Iris pigment epithelial cell (primary cell): ENCODE data around the gene CMTM8.
A peak's percentile ranks its signal among the peaks of the same experiment; 100 is the strongest.

Experiments used
- DNase-seq: peaks from one replicate; pipeline ENCODE4 v3.0.0-alpha.2; 2011; ENCODE audit warnings: low read depth

The CMTM8 gene

DNA sequence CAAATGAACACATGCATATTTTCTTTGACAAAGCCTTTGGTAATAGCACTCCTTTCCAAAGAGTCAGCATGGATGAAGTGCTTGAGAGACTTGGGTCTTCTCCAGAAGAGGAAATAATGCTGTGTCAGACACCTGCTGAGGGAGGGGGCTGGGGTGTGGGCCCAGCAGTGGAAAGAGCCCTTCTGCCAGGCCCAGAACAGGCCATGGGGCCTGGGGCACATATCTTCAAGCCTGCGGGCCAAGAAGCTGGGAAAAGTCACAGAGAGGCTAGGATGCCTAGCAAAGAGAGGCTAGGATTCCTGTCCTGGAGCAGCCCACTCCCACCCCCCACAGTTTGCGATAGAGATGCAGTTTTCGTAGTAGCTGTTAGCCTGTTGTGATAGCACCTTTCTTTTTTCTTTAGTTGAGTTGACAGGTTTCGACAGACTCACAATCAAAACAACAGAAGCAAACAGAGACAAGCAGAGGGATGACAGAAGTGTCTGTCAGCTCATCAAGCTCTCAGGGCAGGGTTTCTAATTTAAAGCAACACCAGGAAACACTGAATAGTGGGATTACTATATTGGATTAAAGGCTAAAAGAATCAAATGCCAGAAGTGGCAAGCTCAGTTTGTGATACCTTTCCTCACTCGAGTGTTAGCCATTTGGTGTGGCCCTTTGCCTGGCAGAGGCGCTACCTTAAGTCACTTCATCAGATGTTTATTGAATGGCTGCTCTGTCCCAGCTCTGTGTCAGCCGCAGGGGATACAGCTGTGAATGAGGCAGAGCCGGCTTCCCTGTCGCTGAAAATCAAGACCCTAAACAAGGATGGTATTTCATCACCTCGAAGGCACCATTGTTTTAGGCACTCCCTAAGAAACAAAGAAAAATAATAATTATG lies 172.1 kb downstream of the CMTM8 start:
- DNase-seq = no peak

DNA sequence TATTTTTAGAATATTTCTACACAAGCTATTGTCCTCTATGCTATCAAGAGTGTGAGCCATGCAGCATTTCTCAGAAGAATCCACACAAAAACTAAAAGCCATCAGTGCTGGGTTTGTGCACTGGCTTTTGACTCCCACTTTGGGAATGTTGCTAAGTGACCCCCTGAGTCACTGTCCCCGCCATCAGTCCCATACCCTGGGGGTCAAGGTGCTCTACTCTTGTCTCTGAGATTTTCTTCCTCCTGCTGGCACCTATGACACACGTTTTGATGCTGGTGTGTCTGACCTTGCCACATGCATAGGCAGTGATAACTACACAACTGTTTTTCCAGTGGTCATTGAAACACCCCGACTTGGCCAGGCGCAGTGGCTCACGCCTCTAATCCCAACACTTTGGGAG lies 173.0 kb downstream of the CMTM8 start:
- no peak for DNase-seq

DNA sequence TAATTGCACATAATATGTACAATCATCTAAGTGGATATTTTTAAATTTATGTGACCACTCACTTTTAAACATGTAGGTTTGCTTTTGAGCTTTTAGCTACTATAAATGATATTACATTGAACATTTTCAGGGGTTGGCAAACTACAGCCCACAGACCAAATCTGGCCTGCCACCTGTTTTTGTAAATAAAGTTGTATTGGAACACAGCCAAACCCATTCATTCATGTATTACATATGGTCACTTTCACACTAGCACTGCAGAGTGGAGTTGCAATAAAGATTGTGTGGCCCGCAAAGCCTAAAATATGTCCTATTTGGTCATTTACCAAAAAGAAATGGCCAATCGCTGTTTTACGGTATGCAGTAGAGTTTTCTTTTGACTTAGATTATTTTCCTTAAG lies 174.4 kb downstream of the CMTM8 start:
- no peak for DNase-seq

GRCh38 chr3:32413845-32414521 lies 175.5 kb downstream of the CMTM8 start:
- no peak for DNase-seq

- DNase-seq = peak; percentile 82
These were observed 176.2 kb downstream of the CMTM8 start for GRCh38 chr3:32414522-32415202.

GRCh38 chr3:32419742-32420125 lies 181.3 kb downstream of the CMTM8 start:
- DNase-seq = no peak
